Activated CD4-positive, alpha-beta T cell treated with anti-CD3 and anti-CD28 coated beads for 36 hours (primary cell): ENCODE data around the gene AQP3. TPM values are rescaled to one million over a fixed set of nuclear protein-coding genes. Genes with fewer than 3 reads are reported as not detected.
A peak's percentile ranks its signal among the peaks of the same experiment; 100 is the strongest.
"Not testable (repeated sequence)": the region's sequence is repeated elsewhere in the genome, so short reads cannot be mapped to it uniquely, and the experiment has no call there.

Experiments used
- ATAC-seq: fragments of 200-7000 bp; cut with Tn5 transposase; one replicate; pipeline ENCODE4 v1.10.0; 2021; ENCODE audit warnings: mild to moderate bottlenecking, moderate library complexity
- CTCF ChIA-PET: fragments of 350-600 bp; sonication (Branson Sonifier 250); formaldehyde crosslinking; loops from one replicate; lab custom pipeline; 2021; ENCODE audit warnings: antibody characterized with exemption; lab: Charles Lee
- POLR2A ChIA-PET: fragments of 350-600 bp; sonication (Branson Sonifier 250); formaldehyde crosslinking; loops from one replicate; lab custom pipeline; 2021; ENCODE audit warnings: antibody characterized with exemption, inconsistent platforms; lab: Charles Lee
- DNase-seq: peaks from one replicate; pipeline ENCODE4 v3.0.0-alpha.2; 2020
- H3K27ac Mint-ChIP-seq: one replicate; pipeline ENCODE4 v1.8.0; 2021; ENCODE audit warnings: mixed read lengths
- H3K27me3 Mint-ChIP-seq: one replicate; pipeline ENCODE4 v1.8.0; 2021; ENCODE audit warnings: mixed read lengths
- H3K36me3 Mint-ChIP-seq: one replicate; pipeline ENCODE4 v1.8.0; 2021; ENCODE audit warnings: low read depth, mixed read lengths
- H3K4me1 Mint-ChIP-seq: one replicate; pipeline ENCODE4 v1.8.0; 2021; ENCODE audit warnings: mixed read lengths
- H3K4me3 Mint-ChIP-seq: one replicate; pipeline ENCODE4 v1.8.0; 2021; ENCODE audit warnings: mild to moderate bottlenecking, moderate library complexity, mixed read lengths
- H3K9me3 Mint-ChIP-seq: one replicate; pipeline ENCODE4 v1.8.0; 2021; ENCODE audit warnings: low read depth, mixed read lengths
- intact Hi-C, 2 experiments: fragments of 100-400 bp; cut with DNase I in 1 of 2; cut with micrococcal nuclease in 1 of 2; formaldehyde crosslinking; loops; one replicate each; pipeline versions ENCODE4 v1.14.2 to v1.15.1; 2022 to 2024; cut with DNase I, micrococcal nuclease
- total RNA-seq, 2 experiments: library from RNA; stranded (reverse); gene quantifications; one replicate each; pipeline ENCODE4 v1.2.3, GENCODE V29; 2021

Gene AQP3
- total RNA-seq, 2 experiments from 2014 or later, result 8.5 to 11.3 TPM

DNA sequence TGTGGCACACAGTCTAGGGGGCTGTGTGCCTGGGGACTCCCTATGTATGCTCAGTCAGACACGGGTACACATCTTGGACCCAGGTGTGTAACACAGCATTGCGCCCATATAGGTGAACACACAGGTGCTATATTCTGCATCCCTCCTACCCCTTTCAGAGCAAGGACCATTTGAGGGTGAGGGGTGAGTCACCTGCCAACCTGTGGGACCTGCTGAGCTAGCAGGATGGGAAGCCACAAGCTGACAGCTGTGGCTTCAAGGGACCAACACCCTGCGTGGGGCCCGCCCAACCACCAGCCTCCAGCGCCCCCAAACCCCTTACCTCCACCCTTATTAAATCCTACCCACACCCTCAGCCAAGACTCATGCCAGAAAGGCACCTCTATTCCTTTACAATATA lies 30.4 kb downstream of the AQP3 start:
- DNase-seq (peak; percentile 45), ATAC-seq (no peak)
- Mint-ChIP-seq H3K27ac (peak overlapping the region; percentile 64), H3K36me3 (no peaks in the 10 kb centered on the region), H3K4me1 (peaks cover 41% of the 10 kb centered on the region), H3K9me3 (no peaks in the 10 kb centered on the region), H3K27me3 (no peaks in the 10 kb centered on the region), H3K4me3 (no peak overlapping the region)
- ChIA-PET POLR2A (no interaction called here), CTCF (interaction anchor here (0.6 to 3.2 kb wide), 6 partner anchors 10 to 104 kb away, joined by 3 to 34 read pairs (median 6); no protein-coding TSS in a partner anchor)
- intact Hi-C loops, result loop anchor here (5.0 kb wide), 2 partner anchors 130 to 340 kb away; partner anchors contain the start of gene SMU1 (in 1 of the 2)

DNA sequence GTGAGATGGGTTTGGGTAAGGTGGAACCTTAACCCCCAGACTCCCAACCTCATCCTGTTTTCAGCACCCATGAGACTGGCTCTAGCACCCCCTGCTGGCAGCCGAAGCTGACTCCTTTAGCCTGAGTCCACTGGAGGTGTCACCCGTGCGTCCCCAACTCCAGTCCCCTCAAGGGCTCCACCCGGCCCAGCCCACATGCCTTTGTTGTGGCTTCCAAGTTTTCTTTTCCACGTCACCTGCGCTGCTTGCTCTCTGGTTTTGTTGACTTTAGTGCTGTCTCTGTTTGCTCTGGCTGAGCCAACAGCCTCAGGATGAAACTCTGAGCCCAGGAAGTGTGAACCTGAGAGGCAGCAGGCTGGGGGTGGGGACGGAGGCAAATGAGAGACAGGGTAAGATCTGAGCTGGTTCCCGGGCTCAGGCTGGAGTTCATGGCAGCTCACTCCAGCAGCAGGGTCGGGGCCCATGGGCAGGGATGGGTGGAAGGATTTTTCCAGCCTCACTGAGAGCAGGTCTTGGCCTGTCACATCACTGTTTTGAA lies 31.8 kb downstream of the AQP3 start:
- peak; percentile 97 for DNase-seq
- H3K9me3 Mint-ChIP-seq, result no peaks in the 10 kb centered on the region
- H3K27ac Mint-ChIP-seq, result peak overlapping the region; percentile 95
- intact Hi-C loops, result loop anchor here (1.0 to 5.0 kb wide), 7 partner anchors 31 to 338 kb away; partner anchors contain the start of gene SMU1 (in 1 of the 2)
- H3K36me3 Mint-ChIP-seq, result no peaks in the 10 kb centered on the region
- CTCF ChIA-PET, result interaction anchor here (0.6 to 4.3 kb wide), 36 partner anchors 9 to 1192 kb away, joined by 3 to 34 read pairs (median 4); partner anchors contain the start of genes ANKRD18B, AQP3, NFX1 and NOL6
- POLR2A ChIA-PET, result interaction anchor here (1.0 to 1.4 kb wide), 2 partner anchors 58 to 105 kb away, joined by 3 to 5 read pairs; partner anchors contain the start of gene NOL6
- H3K27me3 Mint-ChIP-seq, result no peaks in the 10 kb centered on the region
- peak; percentile 92 for ATAC-seq
- H3K4me1 Mint-ChIP-seq, result peaks cover 41% of the 10 kb centered on the region
- H3K4me3 Mint-ChIP-seq, result peak overlapping the region; percentile 31

DNA sequence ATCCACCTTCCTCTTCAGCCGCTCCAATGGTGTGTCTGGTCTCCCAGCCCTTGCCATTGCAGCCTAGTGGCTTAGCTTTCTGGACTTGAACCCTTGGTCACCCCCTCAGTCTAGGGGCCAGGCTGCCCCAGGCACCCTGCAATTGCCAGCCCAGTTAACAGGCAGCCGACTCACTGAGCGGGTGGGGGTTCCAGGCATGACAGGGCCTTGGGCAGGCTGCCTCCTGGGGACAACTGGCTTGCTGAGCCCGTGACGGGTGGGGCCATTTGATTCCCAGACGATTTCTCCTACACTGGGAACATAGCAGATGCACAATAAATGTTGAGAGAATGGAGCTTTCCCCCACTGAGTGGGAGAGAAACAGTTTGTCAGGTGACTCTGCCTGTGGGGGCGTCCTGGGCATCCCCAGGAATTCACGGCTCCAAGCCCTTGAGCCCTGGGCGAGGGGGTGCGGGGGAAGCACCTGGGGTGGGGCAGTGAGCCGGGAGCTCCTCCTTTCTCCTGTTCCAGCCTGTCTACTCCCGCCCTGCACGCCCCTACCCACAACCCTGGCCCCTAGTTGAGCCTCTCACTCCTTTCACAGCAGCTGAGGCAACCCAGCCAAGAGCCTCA lies 32.4 kb downstream of the AQP3 start:
- H3K4me1 Mint-ChIP-seq, result peaks cover 41% of the 10 kb centered on the region
- intact Hi-C loops, result loop anchor here (1.0 to 5.0 kb wide), 7 partner anchors 31 to 338 kb away; partner anchors contain the start of gene SMU1 (in 1 of the 2)

DNA sequence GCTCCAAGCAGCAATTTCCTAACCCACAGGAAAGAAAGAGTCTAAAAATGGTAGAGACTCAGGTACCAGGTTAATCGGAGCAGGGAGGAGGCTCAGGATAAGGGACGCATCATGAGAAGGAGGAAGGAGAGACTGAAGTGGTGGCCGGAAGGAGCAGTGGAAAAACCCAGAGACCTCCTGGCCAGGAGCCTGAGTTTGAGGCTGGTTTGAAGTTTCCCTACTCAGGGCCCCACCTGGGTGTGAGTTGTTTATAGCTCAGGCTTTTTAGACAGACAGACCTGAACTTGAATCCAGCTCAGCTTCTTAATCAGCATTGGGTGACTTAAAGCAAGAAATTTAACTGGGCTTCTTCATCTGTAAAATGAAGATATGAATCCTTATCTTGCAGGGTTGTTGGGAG lies 33.1 kb downstream of the AQP3 start:
- no peak overlapping the region for H3K4me3 Mint-ChIP-seq
- DNase-seq (peak; percentile 30), ATAC-seq (no peak)
- H3K27me3 Mint-ChIP-seq, result no peaks in the 10 kb centered on the region
- CTCF ChIA-PET, result interaction anchor here (1.0 to 5.0 kb wide), 13 partner anchors 10 to 308 kb away, joined by 3 to 36 read pairs (median 11); partner anchors contain the start of genes AQP3 and NOL6
- intact Hi-C loops, result no loop called here
- H3K27ac Mint-ChIP-seq, result peak overlapping the region; percentile 11
- POLR2A ChIA-PET, result no interaction called here
- no peaks in the 10 kb centered on the region for H3K36me3 Mint-ChIP-seq
- H3K9me3 Mint-ChIP-seq, result no peaks in the 10 kb centered on the region
- H3K4me1 Mint-ChIP-seq, result peaks cover 41% of the 10 kb centered on the region

More for the DNA sequence above, 32.4 kb downstream of the AQP3 start:
- POLR2A ChIA-PET, result interaction anchor here (1.0 kb wide), 1 partner anchor 58 kb away, joined by 3 read pairs; the partner anchor contains the start of gene NOL6
- DNase-seq (no peak), ATAC-seq (no peak)
- Mint-ChIP-seq H3K27me3 (no peaks in the 10 kb centered on the region), H3K9me3 (no peaks in the 10 kb centered on the region), H3K27ac (peak overlapping the region; percentile 95), H3K4me3 (peak overlapping the region; percentile 31), H3K36me3 (no peaks in the 10 kb centered on the region)
- CTCF ChIA-PET, result interaction anchor here (0.8 to 4.3 kb wide), 27 partner anchors 11 to 307 kb away, joined by 3 to 34 read pairs (median 5); partner anchors contain the start of genes ANKRD18B, AQP3, NFX1 and NOL6

DNA sequence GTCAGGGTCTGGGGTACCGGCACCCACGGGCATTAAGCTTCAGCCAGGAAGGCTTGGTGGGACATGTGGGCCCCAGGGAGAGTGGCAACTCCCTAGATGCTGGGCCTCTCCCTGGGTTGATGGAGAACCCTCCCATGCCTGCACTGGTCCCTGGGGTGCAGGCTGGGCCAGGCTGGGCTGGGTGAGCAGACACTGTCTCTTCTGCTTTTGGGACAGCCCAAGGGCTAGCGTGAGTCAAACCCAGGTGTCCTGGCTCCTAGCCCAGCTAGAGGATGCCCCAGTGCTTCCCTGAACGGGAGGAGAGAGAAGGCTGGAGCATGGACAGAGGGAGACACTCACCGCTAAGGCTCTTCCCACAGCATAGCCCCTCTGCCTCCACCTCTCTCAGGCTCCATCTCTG lies 39.3 kb downstream of the AQP3 start:
- intact Hi-C loops, result loop anchor here in 1 of 2 experiments (5.0 kb wide), 1 partner anchor 314 kb away; no protein-coding TSS in a partner anchor
- POLR2A ChIA-PET, result no interaction called here
- no peak for ATAC-seq

DNA sequence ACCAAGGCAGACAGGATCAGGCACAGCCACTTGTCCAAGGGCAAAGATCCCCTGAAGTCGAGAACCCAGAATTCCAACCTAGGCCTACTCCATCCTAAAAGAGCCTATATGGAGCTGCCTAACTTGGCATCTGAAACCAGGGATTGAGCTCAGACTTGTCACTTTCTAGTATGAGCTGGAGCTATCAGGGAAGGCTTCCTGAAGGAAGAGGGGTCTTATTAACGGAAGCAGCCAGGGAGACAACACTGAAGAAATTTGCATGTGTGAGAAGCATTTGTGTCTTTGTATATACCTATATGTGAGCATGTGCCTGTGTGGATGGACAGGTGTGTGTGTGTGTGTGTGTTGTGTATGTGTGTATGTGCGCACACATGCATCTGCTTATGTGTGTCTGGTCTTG lies 40.3 kb downstream of the AQP3 start:
- peaks cover 3% of the 10 kb centered on the region for H3K4me1 Mint-ChIP-seq
- ATAC-seq, result no peak
- CTCF ChIA-PET, result interaction anchor here (1.0 kb wide), 1 partner anchor 9 kb away, joined by 4 read pairs; no protein-coding TSS in a partner anchor

More for the DNA sequence above, 39.3 kb downstream of the AQP3 start:
- Mint-ChIP-seq H3K9me3 (no peaks in the 10 kb centered on the region), H3K4me1 (peaks cover 2% of the 10 kb centered on the region), H3K27ac (no peak overlapping the region), H3K4me3 (no peak overlapping the region), H3K36me3 (no peaks in the 10 kb centered on the region), H3K27me3 (no peaks in the 10 kb centered on the region)
- CTCF ChIA-PET, result no interaction called here
- DNase-seq, result no peak

DNA sequence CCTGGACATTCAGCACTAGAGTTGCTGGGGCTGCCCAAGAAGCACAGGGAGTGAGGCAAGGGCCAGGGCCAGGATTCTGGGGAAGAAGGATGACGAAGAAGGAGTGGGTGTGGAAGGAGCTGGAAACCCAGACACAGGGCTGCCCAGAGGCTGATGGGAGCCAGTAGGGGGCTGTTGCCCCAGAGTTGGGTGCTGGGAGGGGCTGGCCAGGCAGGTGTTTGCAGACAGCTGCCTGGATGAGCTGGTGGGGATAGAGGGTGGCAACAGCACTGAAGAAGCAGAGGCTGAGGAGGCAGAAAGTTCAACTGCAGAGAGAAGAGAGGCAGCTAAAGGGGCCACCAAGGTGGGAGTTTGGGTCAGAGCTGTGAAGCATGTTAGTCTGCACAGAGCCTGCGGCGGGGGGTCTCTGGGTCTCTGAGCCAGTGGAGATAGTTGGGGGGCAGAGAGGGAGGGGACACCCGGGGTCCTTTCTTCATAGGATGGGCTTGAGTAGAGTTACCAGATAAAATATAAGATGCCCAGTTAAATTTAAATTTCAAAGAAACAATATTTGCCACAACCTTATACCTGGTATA lies 42.5 kb downstream of the AQP3 start:
- Mint-ChIP-seq H3K4me1 (peaks cover 3% of the 10 kb centered on the region), H3K36me3 (no peaks in the 10 kb centered on the region), H3K27ac (no peak overlapping the region), H3K4me3 (no peak overlapping the region), H3K27me3 (no peaks in the 10 kb centered on the region), H3K9me3 (no peaks in the 10 kb centered on the region)
- ChIA-PET POLR2A (no interaction called here), CTCF (interaction anchor here (0.7 to 3.6 kb wide), 8 partner anchors 9 to 379 kb away, joined by 3 to 32 read pairs (median 6); partner anchors contain the start of gene NOL6)
- no peak for DNase-seq
- intact Hi-C loops, result loop anchor here in 1 of 2 experiments (1.0 to 5.0 kb wide), 2 partner anchors 61 to 317 kb away; no protein-coding TSS in a partner anchor
- no peak for ATAC-seq

More for the DNA sequence above, 40.3 kb downstream of the AQP3 start:
- intact Hi-C loops, result loop anchor here in 1 of 2 experiments (5.0 kb wide), 1 partner anchor 315 kb away; no protein-coding TSS in a partner anchor
- Mint-ChIP-seq H3K4me3 (no peak overlapping the region), H3K27ac (no peak overlapping the region), H3K27me3 (no peaks in the 10 kb centered on the region), H3K9me3 (no peaks in the 10 kb centered on the region), H3K36me3 (no peaks in the 10 kb centered on the region)
- no peak for DNase-seq
- POLR2A ChIA-PET, result no interaction called here

DNA sequence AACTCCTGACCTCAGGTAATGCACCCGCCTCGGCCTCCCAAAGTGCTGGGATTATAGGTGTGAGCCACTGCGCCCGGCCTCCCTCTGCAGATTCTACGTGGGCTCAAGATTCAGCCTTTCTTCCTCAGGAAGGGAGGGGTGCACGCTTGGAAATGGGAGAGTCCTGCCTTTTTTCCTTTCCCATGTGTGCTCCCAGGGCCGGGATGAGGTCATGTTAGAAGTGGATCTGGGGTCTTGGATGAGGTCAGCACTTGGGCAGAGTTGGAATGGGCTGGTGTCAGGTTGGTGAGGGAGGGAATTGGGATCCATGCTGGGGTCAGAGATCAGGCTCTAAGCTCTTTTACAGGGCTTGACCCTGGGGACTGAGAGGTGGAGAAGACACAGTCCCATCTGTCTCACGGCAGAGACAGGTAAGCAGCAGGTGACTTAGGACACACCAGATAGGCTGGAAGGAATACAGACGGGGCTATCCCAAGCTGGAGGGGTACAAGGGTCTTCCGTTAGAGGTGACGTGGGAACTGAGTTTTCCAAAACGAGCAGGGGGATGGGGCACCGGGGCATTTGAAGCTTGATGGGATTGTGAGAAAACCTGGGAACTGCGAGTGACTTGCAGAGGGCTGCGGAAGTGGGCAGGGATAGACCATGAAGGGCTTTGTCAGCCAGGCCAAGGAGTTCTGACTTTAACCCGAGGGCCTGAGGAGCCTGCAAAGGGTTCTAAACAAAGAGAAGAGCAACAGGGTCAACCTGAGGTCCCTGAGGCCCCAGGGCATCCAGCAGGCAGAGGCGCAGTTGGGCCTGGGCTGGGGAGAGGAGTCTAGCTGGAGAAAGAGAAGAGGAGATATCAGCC lies 43.2 kb downstream of the AQP3 start:
- Mint-ChIP-seq H3K27ac (no peak overlapping the region), H3K27me3 (no peaks in the 10 kb centered on the region), H3K36me3 (no peaks in the 10 kb centered on the region), H3K4me1 (peaks cover 3% of the 10 kb centered on the region), H3K4me3 (no peak overlapping the region), H3K9me3 (no peaks in the 10 kb centered on the region)
- ChIA-PET POLR2A (interaction anchor here (1.1 kb wide), 1 partner anchor 62 kb away, joined by 4 read pairs; no protein-coding TSS in a partner anchor), CTCF (interaction anchor here (0.7 to 3.6 kb wide), 14 partner anchors 10 to 592 kb away, joined by 3 to 32 read pairs (median 4); partner anchors contain the start of genes AQP3 and NOL6)
- no peak for ATAC-seq
- intact Hi-C loops, result loop anchor here (1.0 to 2.0 kb wide), 2 partner anchors 43 to 62 kb away; partner anchors contain the start of gene AQP3 (in 1 of the 2)
- DNase-seq, result no peak

DNA sequence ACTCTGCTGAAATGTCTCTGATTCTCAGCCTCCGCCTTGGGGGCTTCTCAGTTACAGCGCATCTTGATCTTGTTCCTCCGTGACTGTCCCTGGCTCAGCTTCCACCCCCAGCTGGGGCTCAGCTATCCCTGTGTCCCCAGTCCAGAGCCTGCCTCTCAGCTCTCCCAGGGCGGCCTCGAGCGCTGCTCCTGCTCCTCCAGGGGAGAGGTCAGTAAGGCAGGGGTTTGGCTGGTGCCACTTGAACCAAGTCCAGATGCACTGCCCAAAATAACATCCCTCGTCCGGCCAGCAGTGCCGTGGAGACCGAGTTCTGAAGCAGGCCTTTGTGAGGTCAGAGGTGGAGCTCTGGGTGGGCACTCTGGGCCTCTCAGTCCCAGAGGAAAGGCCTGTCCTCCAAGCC lies 45.0 kb downstream of the AQP3 start, which contains the start of gene AQP7:
Gene AQP7, minus strand, starts transcription at position 198 of the 400 bp plus-strand sequence. CDS start 1,306 bp downstream, outside the sequence.
- H3K27me3 Mint-ChIP-seq, ATAC-seq, H3K9me3 Mint-ChIP-seq, H3K4me3 Mint-ChIP-seq, POLR2A ChIA-PET, H3K4me1 Mint-ChIP-seq, DNase-seq, H3K36me3 Mint-ChIP-seq, H3K27ac Mint-ChIP-seq: not testable (repeated sequence)
- CTCF ChIA-PET, result interaction anchor here (0.6 to 1.2 kb wide), 3 partner anchors 68 to 810 kb away, joined by 3 read pairs; no protein-coding TSS in a partner anchor
- intact Hi-C loops, result loop anchor here in 1 of 2 experiments (2.0 kb wide), 1 partner anchor 44 kb away; the partner anchor contains the start of gene AQP3

DNA sequence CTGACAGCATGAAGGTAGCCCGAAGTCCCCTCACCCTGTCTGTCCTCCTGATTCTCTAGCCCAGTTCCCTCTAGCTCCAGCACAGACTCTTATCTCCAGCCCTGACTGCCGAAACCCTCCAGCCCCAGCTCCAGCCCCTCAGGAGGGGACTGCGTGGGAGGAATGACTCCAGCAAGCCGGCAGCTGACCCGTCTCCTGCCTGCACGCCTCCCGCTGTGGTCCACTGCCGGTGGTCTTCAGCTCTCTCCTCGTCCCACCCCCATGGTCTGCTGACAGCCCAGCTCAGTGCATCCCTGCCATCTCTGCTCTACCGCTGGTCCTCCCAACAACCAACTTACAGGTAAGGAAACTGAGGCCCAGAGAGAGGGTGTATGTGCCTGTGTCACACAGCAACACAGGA lies 45.6 kb downstream of the AQP3 start:
- H3K27me3 Mint-ChIP-seq, ATAC-seq, DNase-seq, H3K9me3 Mint-ChIP-seq, H3K4me1 Mint-ChIP-seq, H3K36me3 Mint-ChIP-seq, CTCF ChIA-PET, POLR2A ChIA-PET, H3K27ac Mint-ChIP-seq, H3K4me3 Mint-ChIP-seq: not testable (repeated sequence)
- intact Hi-C loops, result loop anchor here in 1 of 2 experiments (2.0 kb wide), 1 partner anchor 45 kb away; the partner anchor contains the start of gene AQP3
